K562 (cell line): Measurements from ENCODE around the gene CERCAM. TPM values are rescaled to one million over a fixed set of nuclear protein-coding genes. Genes with fewer than 3 reads are reported as not detected.
A peak's percentile ranks its signal among the peaks of the same experiment; 100 is the strongest.

Experiments
- ASH1L ChIP-seq: fragments of 450-650 bp; IDR thresholded peaks from 2 replicates; pipeline ENCODE4 v1.6.1; 2018; ENCODE audit warnings: borderline replicate concordance, mild to moderate bottlenecking, low read depth; ENCODE audit not compliant: partially characterized antibody
- CREM ChIP-seq: IDR thresholded peaks from 2 replicates; pipeline ENCODE4 v1.6.1; 2014; ENCODE audit warnings: antibody characterized with exemption, low read depth
- DMBX1 ChIP-seq: fragments of 250-450 bp; sonication (Bioruptor Pico); IDR thresholded peaks from 2 replicates; pipeline ENCODE4 v1.8.0; 2022; ENCODE audit warnings: inconsistent platforms, mild to moderate bottlenecking, moderate library complexity, borderline replicate concordance
- KDM2B ChIP-seq: fragments of 250-450 bp; sonication (Bioruptor Pico); IDR thresholded peaks from 2 replicates; pipeline ENCODE4 v1.8.0; 2021; ENCODE audit warnings: mild to moderate bottlenecking, moderate library complexity
- KDM5B ChIP-seq: fragments of 200-600 bp; sonication (generic); IDR thresholded peaks from 2 replicates; pipeline ENCODE4 v1.6.1; 2012; ENCODE audit warnings: low read depth, mild to moderate bottlenecking, moderate library complexity, low read length, control low read depth, inconsistent platforms; ENCODE audit not compliant: insufficient replicate concordance
- KLF1 ChIP-seq: fragments of 450-650 bp; IDR thresholded peaks from 2 replicates; pipeline ENCODE4 v1.6.1; 2016; ENCODE audit warnings: missing genetic modification characterization, missing compliant biosample characterization
- MLLT1 ChIP-seq, 2 experiments: fragments of 450-650 bp; IDR thresholded peaks; 2 replicates each; pipeline ENCODE4 v1.6.1; 2016
- MYBL2 ChIP-seq, 2 experiments: fragments of 450-650 bp in 1 of 2; sonication (generic) in 1 of 2; formaldehyde crosslinking in 1 of 2; IDR thresholded peaks; 2 replicates each; pipeline versions ENCODE4 v1.6.1 to v1.8.1; 2017 to 2022; ENCODE audit warnings: borderline replicate concordance in 1 of 2, inconsistent platforms in 1 of 2, low read depth in 1 of 2, mild to moderate bottlenecking in 1 of 2, missing genetic modification reagents in 1 of 2, moderate library complexity in 1 of 2
- NKRF ChIP-seq: fragments of 450-650 bp; IDR thresholded peaks from 2 replicates; pipeline ENCODE4 v1.6.1; 2016; ENCODE audit warnings: borderline replicate concordance
- NR2F6 ChIP-seq: fragments of 450-650 bp; formaldehyde crosslinking; IDR thresholded peaks from 2 replicates; pipeline ENCODE4 v1.4.0; 2020; ENCODE audit warnings: mild to moderate bottlenecking
- RBBP5 ChIP-seq: fragments of 200-600 bp; sonication (generic); IDR thresholded peaks from 2 replicates; pipeline ENCODE4 v1.6.1; 2012; ENCODE audit warnings: borderline replicate concordance, mild to moderate bottlenecking, low read length, control low read depth, inconsistent platforms; ENCODE audit not compliant: insufficient read depth, poor library complexity, severe bottlenecking
- SREBF2 ChIP-seq: sonication (generic); formaldehyde crosslinking; IDR thresholded peaks from 2 replicates; pipeline ENCODE4 v1.4.0; 2020; ENCODE audit warnings: mild to moderate bottlenecking, missing genetic modification reagents
- ZFP36 ChIP-seq: fragments of 150-350 bp; IDR thresholded peaks from 2 replicates; pipeline ENCODE4 v1.6.1; 2018; ENCODE audit warnings: low read length, low read depth; ENCODE audit not compliant: partially characterized antibody
- ZNF282 ChIP-seq: sonication (generic); formaldehyde crosslinking; IDR thresholded peaks from 2 replicates; pipeline ENCODE4 v1.8.1; 2023; ENCODE audit warnings: missing genetic modification reagents
- ZNF324 ChIP-seq: fragments of 250-450 bp; sonication (Bioruptor Pico); IDR thresholded peaks from 2 replicates; pipeline ENCODE4 v1.4.0; 2020; ENCODE audit warnings: mild to moderate bottlenecking
- ZNF436 ChIP-seq: fragments of 250-450, 450-650 bp; sonication (Bioruptor Pico); formaldehyde crosslinking; IDR thresholded peaks from 2 replicates; pipeline ENCODE4 v1.7.0; 2020; ENCODE audit warnings: mild to moderate bottlenecking
- ZNF583 ChIP-seq: fragments of 250-450 bp; sonication (Bioruptor Pico); IDR thresholded peaks from 2 replicates; pipeline ENCODE4 v1.4.0; 2020
- ZNF644 ChIP-seq: fragments of 200-800 bp; sonication (Bioruptor generic); IDR thresholded peaks from 2 replicates; pipeline ENCODE4 v1.6.1; 2016; ENCODE audit warnings: low read depth, missing genetic modification characterization, missing compliant biosample characterization
- ZNF717 ChIP-seq: fragments of 250-450 bp; sonication (Bioruptor Pico); IDR thresholded peaks from 2 replicates; pipeline ENCODE4 v1.5.0; 2021
- polyA plus RNA-seq, 8 experiments: library from polyadenylated mRNA; depleted of rRNA in 4 of 8; stranded (reverse) in 5 of 8; unstranded in 3 of 8; fragments of >200 nt; fragmentation: Nextera tagmentation in 2 of 8; fragmentation: Illumina TruSeq in 1 of 8; extraction: Ambion mirVana in 2 of 8; extraction: Trizol in 1 of 8; gene quantifications; 2 replicates each; pipeline versions ENCODE4 v1.2.1 to v1.2.3, GENCODE V29; 2011 to 2014; ENCODE audit warnings: inconsistent platforms in 1 of 8, missing spikeins in 1 of 8
- total RNA-seq, 7 experiments: library from RNA; depleted of rRNA in 6 of 7; stranded (reverse); fragments of >200 nt in 6 of 7; fragmentation: Illumina TruSeq in 2 of 7; extraction: Trizol in 2 of 7; gene quantifications; 2 replicates each; pipeline versions ENCODE4 v1.2.1 to v1.2.3, GENCODE V29; 2011 to 2021; ENCODE audit warnings: low replicate concordance in 1 of 7
- TF ChIP-seq, protein P1 (sequence below): fragments of 250-450 bp; sonication (Bioruptor Pico); IDR thresholded peaks from 2 replicates; pipeline ENCODE4 v1.5.0; 2021

Gene CERCAM
- total and polyA plus RNA-seq, 9 of the 15 experiments (the other 6 are each of a cell fraction or from before 2014, with no cell fraction given), result 0.75 to 24.0 (median 18.0) TPM

- TF ChIP-seq KLF1 (tag) (peak; percentile 82; the same call in 1 of the 2 replicates), RBBP5 (peak; percentile 86), ZNF282 (CRISPR knock-in tag) (no peak), MLLT1 (IDR thresholded peaks at IDR 0.05) (no peak), KDM2B (CRISPR knock-in tag) (no peak; the same call in 1 of the 2 replicates), ZNF644 (no peak), NR2F6 (CRISPR knock-in tag) (no peak), MYBL2 (IDR thresholded peaks at IDR 0.05; ENCODE audit: low read depth) (peak; percentile 83), MYBL2 (CRISPR knock-in tag; IDR thresholded peaks at IDR 0.05; ENCODE audit: borderline replicate concordance) (no peak), ZNF436 (no peak), ZNF717 (CRISPR knock-in tag) (no peak), ZNF583 (no peak), ASH1L (no peak), CREM (peak; percentile 87), NKRF (peak; percentile 99), ZFP36 (no peak), DMBX1 (no peak), KDM5B (peak; percentile 68), SREBF2 (CRISPR knock-in tag) (no peak), ZNF324 (CRISPR knock-in tag) (no peak)
- TF ChIP-seq, protein P1, sequence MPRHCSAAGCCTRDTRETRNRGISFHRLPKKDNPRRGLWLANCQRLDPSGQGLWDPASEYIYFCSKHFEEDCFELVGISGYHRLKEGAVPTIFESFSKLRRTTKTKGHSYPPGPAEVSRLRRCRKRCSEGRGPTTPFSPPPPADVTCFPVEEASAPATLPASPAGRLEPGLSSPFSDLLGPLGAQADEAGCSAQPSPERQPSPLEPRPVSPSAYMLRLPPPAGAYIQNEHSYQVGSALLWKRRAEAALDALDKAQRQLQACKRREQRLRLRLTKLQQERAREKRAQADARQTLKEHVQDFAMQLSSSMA (CRISPR knock-in tag), result no peak
Observed at GRCh38 chr9:128455849-128456612, 35.4 kb downstream of the CERCAM start, which contains the start of gene ODF2 (continued).
